ENCODE results near the gene PALLD. TPM values are rescaled to one million over a fixed set of nuclear protein-coding genes. Genes with fewer than 3 reads are reported as not detected.

The PALLD gene
- total and polyA plus RNA-seq, 12 donors: 30.3 to 203 (median 90.5) TPM

GRCh38 chr4:168832763-168833575 is 336.1 kb downstream of the PALLD start:
- intact Hi-C loops (cut with DNase I): loop anchor here in 1 of 2 donors (10.0 kb wide), 1 partner anchor 82 kb away; no protein-coding TSS in a partner anchor
- no peaks in the 10 kb centered on the region for H3K9me3 ChIP-seq (replicated peaks in 1 of 3)
- H3K27ac ChIP-seq: peak overlapping the region in 4 of 5 donors; percentile 75 to 95 (median 85)
- H3K27me3 ChIP-seq: no peaks in the 10 kb centered on the region
- TF ChIP-seq POLR2A (IDR thresholded peaks at IDR 0.05): peak in 1 of 2 donors; percentile 42
- TF ChIP-seq, protein P1, sequence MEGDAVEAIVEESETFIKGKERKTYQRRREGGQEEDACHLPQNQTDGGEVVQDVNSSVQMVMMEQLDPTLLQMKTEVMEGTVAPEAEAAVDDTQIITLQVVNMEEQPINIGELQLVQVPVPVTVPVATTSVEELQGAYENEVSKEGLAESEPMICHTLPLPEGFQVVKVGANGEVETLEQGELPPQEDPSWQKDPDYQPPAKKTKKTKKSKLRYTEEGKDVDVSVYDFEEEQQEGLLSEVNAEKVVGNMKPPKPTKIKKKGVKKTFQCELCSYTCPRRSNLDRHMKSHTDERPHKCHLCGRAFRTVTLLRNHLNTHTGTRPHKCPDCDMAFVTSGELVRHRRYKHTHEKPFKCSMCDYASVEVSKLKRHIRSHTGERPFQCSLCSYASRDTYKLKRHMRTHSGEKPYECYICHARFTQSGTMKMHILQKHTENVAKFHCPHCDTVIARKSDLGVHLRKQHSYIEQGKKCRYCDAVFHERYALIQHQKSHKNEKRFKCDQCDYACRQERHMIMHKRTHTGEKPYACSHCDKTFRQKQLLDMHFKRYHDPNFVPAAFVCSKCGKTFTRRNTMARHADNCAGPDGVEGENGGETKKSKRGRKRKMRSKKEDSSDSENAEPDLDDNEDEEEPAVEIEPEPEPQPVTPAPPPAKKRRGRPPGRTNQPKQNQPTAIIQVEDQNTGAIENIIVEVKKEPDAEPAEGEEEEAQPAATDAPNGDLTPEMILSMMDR (IDR thresholded peaks at IDR 0.05): no peak
- peaks cover 9 to 30% of the 10 kb centered on the region in 2 donors for H3K4me1 ChIP-seq (replicated peaks in 1 of 2)
- no peaks in the 10 kb centered on the region for H3K36me3 ChIP-seq (replicated peaks in 1 of 2)
- peak overlapping the region; percentile 47 to 91 (median 72) for H3K4me3 ChIP-seq
- DNase-seq: peak; percentile 22 to 66 (median 47)
- 5 to 26% (median 7%) methylated on average over 13 to 59 of the region's 59 CpGs for WGBS, 4 donors

- no peak for DNase-seq
- no peaks in the 10 kb centered on the region for H3K36me3 ChIP-seq (replicated peaks in 1 of 2)
- H3K4me1 ChIP-seq (replicated peaks in 1 of 2): peaks cover 13 to 36% of the 10 kb centered on the region in 2 donors
- H3K9me3 ChIP-seq (replicated peaks in 1 of 3): no peaks in the 10 kb centered on the region
- intact Hi-C loops (cut with DNase I): loop anchor here in 1 of 2 donors (10.0 kb wide), 1 partner anchor 81 kb away; no protein-coding TSS in a partner anchor
- 47 to 63% (median 55%) methylated on average over 2 of the region's 2 CpGs for WGBS, 4 donors
- H3K27ac ChIP-seq: peak overlapping the region in 4 of 5 donors; percentile 75 to 95 (median 85)
- peak overlapping the region in 2 of 4 donors; percentile 81 to 91 for H3K4me3 ChIP-seq
- no peak for TF ChIP-seq POLR2A (IDR thresholded peaks at IDR 0.05)
- TF ChIP-seq, protein P1 (IDR thresholded peaks at IDR 0.05): no peak
- no peaks in the 10 kb centered on the region for H3K27me3 ChIP-seq
These were observed 337.0 kb downstream of the PALLD start for GRCh38 chr4:168833881-168834280.

- no peaks in the 10 kb centered on the region for H3K27me3 ChIP-seq
- intact Hi-C loops (cut with DNase I): loop anchor here in 1 of 2 donors (10.0 kb wide), 1 partner anchor 79 kb away; no protein-coding TSS in a partner anchor
- no peak for TF ChIP-seq POLR2A (IDR thresholded peaks at IDR 0.05)
- TF ChIP-seq, protein P1 (IDR thresholded peaks at IDR 0.05): no peak
- peak overlapping the region in 2 of 5 donors; percentile 60 to 89 for H3K27ac ChIP-seq
- no peak for DNase-seq
- H3K4me1 ChIP-seq (replicated peaks in 1 of 2): peaks cover 28 to 52% of the 10 kb centered on the region in 2 donors
- H3K36me3 ChIP-seq (replicated peaks in 1 of 2): no peaks in the 10 kb centered on the region
- H3K4me3 ChIP-seq: peak overlapping the region in 1 of 4 donors; percentile 21
- WGBS, 4 donors: 85 to 95% (median 91%) methylated on average over 9 of the region's 9 CpGs
- no peaks in the 10 kb centered on the region for H3K9me3 ChIP-seq (replicated peaks in 1 of 3)
These were observed 339.1 kb downstream of the PALLD start for GRCh38 chr4:168835880-168836454.

- whole genome bisulfite sequencing, 4 donors: 84 to 93% (median 88%) methylated on average over 9 of the region's 9 CpGs
- peaks cover 32 to 52% of the 10 kb centered on the region in 2 donors for H3K4me1 ChIP-seq (replicated peaks in 1 of 2)
- no peaks in the 10 kb centered on the region for H3K36me3 ChIP-seq (replicated peaks in 1 of 2)
- DNase-seq: no peak
- H3K27me3 ChIP-seq: no peaks in the 10 kb centered on the region
- H3K27ac ChIP-seq: peak overlapping the region in 3 of 5 donors; percentile 39 to 89 (median 87)
- TF ChIP-seq POLR2A (IDR thresholded peaks at IDR 0.05): no peak
- TF ChIP-seq, protein P1 (IDR thresholded peaks at IDR 0.05): no peak
- H3K4me3 ChIP-seq: no peak overlapping the region
- H3K9me3 ChIP-seq (replicated peaks in 1 of 3): no peaks in the 10 kb centered on the region
- intact Hi-C loops (cut with DNase I): loop anchor here in 1 of 2 donors (10.0 kb wide), 1 partner anchor 78 kb away; no protein-coding TSS in a partner anchor
These were observed 339.6 kb downstream of the PALLD start for GRCh38 chr4:168836490-168836889.
